H1 (cell line): ENCODE data around the gene LRRC25. TPM values are rescaled to one million over a fixed set of nuclear protein-coding genes. Genes with fewer than 3 reads are reported as not detected.

Experiments
- ATF2 ChIP-seq: IDR thresholded peaks from 2 replicates; pipeline ENCODE4 v1.6.1; 2012; ENCODE audit warnings: low read length, inconsistent platforms
- BRCA1 ChIP-seq: IDR thresholded peaks from 2 replicates; pipeline ENCODE4 v1.6.1; 2012; ENCODE audit warnings: low read depth, low read length, improper control_type of control experiment
- GTF2F1 ChIP-seq: IDR thresholded peaks from 2 replicates; pipeline ENCODE4 v1.6.1; 2012; ENCODE audit warnings: low read depth, low read length, improper control_type of control experiment, borderline replicate concordance
- JUN ChIP-seq: IDR thresholded peaks from 2 replicates; pipeline ENCODE4 v1.6.1; 2011; ENCODE audit warnings: low read depth, mild to moderate bottlenecking, improper control_type of control experiment, low read length
- JUND ChIP-seq: IDR thresholded peaks from 2 replicates; pipeline ENCODE4 v1.6.1; 2011; ENCODE audit warnings: mild to moderate bottlenecking, improper control_type of control experiment, low read length
- POLR2AphosphoS5 ChIP-seq: IDR thresholded peaks from 2 replicates; pipeline ENCODE4 v1.6.1; 2011; ENCODE audit warnings: low read depth, low read length
- RAD21 ChIP-seq, 2 experiments: IDR thresholded peaks in 1 of 2; conservative IDR thresholded peaks in 1 of 2; 2 replicates each; pipeline ENCODE4 v1.6.1; 2011; ENCODE audit warnings: low read depth in 2 of 2, low read length in 2 of 2, improper control_type of control experiment in 1 of 2, inconsistent platforms in 1 of 2, mild to moderate bottlenecking in 1 of 2, moderate library complexity in 1 of 2
- RFX5 ChIP-seq: IDR thresholded peaks from 2 replicates; pipeline ENCODE4 v1.6.1; 2011; ENCODE audit warnings: low read depth, low read length, improper control_type of control experiment, borderline replicate concordance
- RNF2 ChIP-seq: fragments of 200-900, 300-1000 bp; sonication (generic); IDR thresholded peaks from 2 replicates; pipeline ENCODE4 v1.7.1; 2016; ENCODE audit warnings: borderline replicate concordance, low read depth, mild to moderate bottlenecking, antibody characterized with exemption, low read length; ENCODE audit not compliant: poor library complexity, severe bottlenecking; ENCODE audit errors: missing control alignments
- SIRT6 ChIP-seq: IDR thresholded peaks from one replicate; pipeline ENCODE4 v1.7.1; 2012; ENCODE audit warnings: low read length, inconsistent platforms
- SIX5 ChIP-seq: IDR thresholded peaks from 2 replicates; pipeline ENCODE4 v1.6.1; 2011; ENCODE audit warnings: mild to moderate bottlenecking, low read depth, low read length
- TAF1 ChIP-seq: IDR thresholded peaks from 2 replicates; pipeline ENCODE4 v1.6.1; 2011; ENCODE audit warnings: mild to moderate bottlenecking, low read depth, low read length
- TAF7 ChIP-seq: optimal IDR thresholded peaks from 2 replicates; pipeline ENCODE3; 2011; ENCODE audit warnings: low read depth, mild to moderate bottlenecking, inconsistent platforms, low read length, moderate library complexity, borderline replicate concordance
- TEAD4 ChIP-seq: IDR thresholded peaks from 2 replicates; pipeline ENCODE4 v1.6.1; 2012; ENCODE audit warnings: low read depth, low read length, inconsistent platforms, mixed read lengths
- ZNF274 ChIP-seq: IDR thresholded peaks from 2 replicates; pipeline ENCODE4 v1.7.0; 2012; ENCODE audit warnings: low read length, borderline replicate concordance; ENCODE audit errors: extremely low read depth
- polyA plus RNA-seq, 7 experiments: library from polyadenylated mRNA; depleted of rRNA in 3 of 7; stranded (reverse) in 5 of 7; unstranded in 2 of 7; fragments of >200 nt in 5 of 7; fragments of 200-250 nt in 2 of 7; gene quantifications; 1 replicate in 5 of 7; 2 replicates in 1 of 7; 4 replicates in 1 of 7; pipeline versions ENCODE4 v1.2.1 to v1.2.3, GENCODE V29; 2011 to 2013; ENCODE audit warnings: missing spikeins in 2 of 7, mixed read lengths in 2 of 7
- total RNA-seq: library from RNA; stranded (reverse); fragmentation: NEBNext Ultra II Directional; extraction: Animal tissue kit (Norgen Biotek cat#: 25700); gene quantifications from 2 replicates; pipeline ENCODE4 v1.2.1, GENCODE V29; 2021
- TF ChIP-seq, protein P1 (sequence below): IDR thresholded peaks from 2 replicates; pipeline ENCODE4 v1.6.1; 2012; ENCODE audit warnings: inconsistent platforms

LRRC25 gene
- total and polyA plus RNA-seq, 2 of the 8 experiments (the other 6 are each of a cell fraction or from before 2014, with no cell fraction given) = 0.20 to 0.41 TPM

DNA sequence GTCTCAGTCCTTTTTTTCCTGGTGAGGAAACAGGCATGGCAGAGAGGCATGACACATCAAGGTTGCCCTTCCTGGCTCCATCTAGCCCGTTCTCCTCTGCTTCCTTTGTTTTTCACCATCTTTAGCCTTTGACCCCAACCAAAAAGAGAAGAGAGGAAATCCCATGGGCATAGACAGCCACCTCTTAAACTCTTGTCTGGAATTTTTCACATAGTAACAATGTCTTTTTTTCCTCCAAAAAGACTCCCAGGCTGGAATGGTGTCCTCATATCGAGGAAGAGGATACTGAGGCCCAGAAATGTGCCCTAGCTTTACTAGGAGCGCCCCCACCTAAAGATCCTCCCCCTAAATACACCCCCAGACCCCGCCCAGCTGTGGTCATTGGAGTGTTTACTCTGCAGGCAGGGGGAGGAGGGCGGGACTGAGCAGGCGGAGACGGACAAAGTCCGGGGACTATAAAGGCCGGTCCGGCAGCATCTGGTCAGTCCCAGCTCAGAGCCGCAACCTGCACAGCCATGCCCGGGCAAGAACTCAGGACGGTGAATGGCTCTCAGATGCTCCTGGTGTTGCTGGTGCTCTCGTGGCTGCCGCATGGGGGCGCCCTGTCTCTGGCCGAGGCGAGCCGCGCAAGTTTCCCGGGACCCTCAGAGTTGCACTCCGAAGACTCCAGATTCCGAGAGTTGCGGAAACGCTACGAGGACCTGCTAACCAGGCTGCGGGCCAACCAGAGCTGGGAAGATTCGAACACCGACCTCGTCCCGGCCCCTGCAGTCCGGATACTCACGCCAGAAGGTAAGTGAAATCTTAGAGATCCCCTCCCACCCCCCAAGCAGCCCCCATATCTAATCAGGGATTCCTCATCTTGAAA lies 11.5 kb downstream of the LRRC25 start, which contains the start of gene GDF15 (continued):
- TF ChIP-seq SIRT6 (no peak), RAD21 (IDR thresholded peaks at IDR 0.05 in 1 of 2, conservative IDR thresholded peaks at IDR 0.05 in 1 of 2; ENCODE audit: low read depth in 2 of 2, low read length in 2 of 2) (peak; percentile 49 to 64), RNF2 (no peak), ATF2 (no peak), SIX5 (no peak), JUND (no peak), BRCA1 (no peak), GTF2F1 (no peak), RFX5 (no peak), TEAD4 (0 out of 2 replicates have a peak, but pooled peaks have one; percentile 6), TAF7 (peak; percentile 33), POLR2AphosphoS5 (peak; percentile 70; the same call in 1 of the 2 replicates), ZNF274 (no peak), JUN (no peak), TAF1 (peak; percentile 59; the same call in 1 of the 2 replicates)
- TF ChIP-seq, protein P1, sequence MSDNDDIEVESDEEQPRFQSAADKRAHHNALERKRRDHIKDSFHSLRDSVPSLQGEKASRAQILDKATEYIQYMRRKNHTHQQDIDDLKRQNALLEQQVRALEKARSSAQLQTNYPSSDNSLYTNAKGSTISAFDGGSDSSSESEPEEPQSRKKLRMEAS = peak; percentile 64; the same call in 1 of the 2 replicates
